ENCODE results near the gene ARMH3.
"Not testable (repeated sequence)": the region's sequence is repeated elsewhere in the genome, so short reads cannot be mapped to it uniquely, and the experiment has no call there.

The ARMH3 gene

GRCh38 chr10:102055647-102056419 is at the start of gene ARMH3:
ARMH3 (minus strand) TSS chr10:102056173; CDS start chr10:102040114, 16,059 bp downstream.
- DNase-seq (ENCODE audit: low read depth in 2 of 2), result peak; percentile 81 to 89

DNA sequence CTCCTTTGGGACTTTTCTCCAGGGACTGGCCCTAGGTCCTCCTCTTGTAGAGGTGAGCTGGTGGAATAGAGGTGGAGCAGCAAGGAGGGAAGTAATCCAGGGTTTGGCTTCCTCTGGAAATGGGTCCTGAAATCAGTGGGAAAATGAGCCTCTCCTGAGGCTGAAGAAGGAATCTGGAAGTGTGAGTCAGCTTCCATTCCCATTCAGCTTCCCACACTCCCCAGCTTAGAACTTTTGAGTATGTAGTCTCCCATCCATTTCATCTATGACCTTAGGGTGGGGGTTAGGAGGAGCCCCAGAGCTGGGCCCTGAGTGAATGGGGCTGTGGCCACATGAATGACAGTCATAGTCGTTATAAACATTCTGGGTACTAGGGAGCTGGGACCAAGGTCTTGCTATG is 46.4 kb upstream of the ARMH3 start:
- DNase-seq (ENCODE audit: low read depth in 2 of 2), result no peak

DNA sequence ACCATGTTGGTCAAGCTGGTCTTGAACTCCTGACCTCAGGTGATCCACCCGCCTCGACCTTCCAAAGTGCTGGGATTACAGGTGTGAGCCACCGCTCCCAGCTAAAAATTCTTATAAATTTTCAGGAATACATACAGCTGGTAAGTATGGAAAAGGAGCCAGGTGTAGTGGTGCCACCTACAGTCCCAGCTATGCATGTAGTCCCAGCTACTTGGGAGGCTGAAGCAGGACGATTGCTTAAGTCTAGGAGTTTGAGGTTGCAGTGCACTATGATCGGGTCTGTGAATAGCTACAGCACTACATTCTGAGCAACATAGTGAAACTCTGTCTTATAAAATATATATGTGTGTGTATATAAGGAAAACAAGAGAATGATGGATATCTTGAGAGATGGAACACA is 45.2 kb upstream of the ARMH3 start:
- no peak for DNase-seq (ENCODE audit: low read depth in 2 of 2)

DNA sequence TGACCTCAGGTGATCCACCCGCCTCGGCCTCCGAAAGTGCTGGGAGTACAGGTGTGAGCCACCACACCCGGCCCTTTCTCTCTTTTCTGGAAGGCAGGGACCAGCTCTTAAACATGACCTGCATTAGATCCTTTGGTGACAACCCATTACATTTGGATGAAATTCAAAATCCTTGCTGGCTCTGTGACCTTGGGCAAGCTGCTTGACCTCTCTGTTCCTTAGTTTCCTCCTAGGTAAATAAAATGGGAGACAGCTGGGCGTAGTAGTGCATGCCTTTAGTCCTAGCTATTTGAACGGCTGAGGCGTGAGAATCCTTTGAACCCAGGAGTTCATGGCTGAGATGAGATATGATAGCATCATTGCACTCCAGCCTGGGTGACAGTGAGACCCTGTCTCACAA is 40.5 kb upstream of the ARMH3 start:
- no peak for DNase-seq (ENCODE audit: low read depth in 2 of 2)

GRCh38 chr10:102090772-102091171 is 34.8 kb upstream of the ARMH3 start:
- no peak for DNase-seq (ENCODE audit: low read depth in 2 of 2)

DNA sequence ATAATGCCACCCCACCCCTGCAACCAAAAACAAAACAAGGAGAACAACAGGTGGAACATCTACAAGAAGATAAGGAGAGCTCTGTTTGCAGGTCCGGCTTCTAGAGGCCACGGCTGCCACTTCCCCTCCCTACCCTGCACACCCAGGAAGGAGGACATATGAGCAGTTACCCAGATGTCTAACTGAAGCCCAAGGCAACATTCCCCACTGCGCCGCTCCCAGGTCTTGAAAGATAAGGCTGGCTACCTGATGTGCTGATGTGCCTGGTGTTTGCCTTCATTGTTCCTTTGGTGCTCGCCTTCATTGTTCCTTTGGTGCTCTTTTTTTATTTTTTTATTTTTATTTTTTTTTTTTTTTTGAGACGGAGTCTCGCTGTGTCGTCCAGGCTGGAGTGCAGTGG is 30.2 kb upstream of the ARMH3 start:
- no peak for DNase-seq (ENCODE audit: low read depth in 2 of 2)

DNA sequence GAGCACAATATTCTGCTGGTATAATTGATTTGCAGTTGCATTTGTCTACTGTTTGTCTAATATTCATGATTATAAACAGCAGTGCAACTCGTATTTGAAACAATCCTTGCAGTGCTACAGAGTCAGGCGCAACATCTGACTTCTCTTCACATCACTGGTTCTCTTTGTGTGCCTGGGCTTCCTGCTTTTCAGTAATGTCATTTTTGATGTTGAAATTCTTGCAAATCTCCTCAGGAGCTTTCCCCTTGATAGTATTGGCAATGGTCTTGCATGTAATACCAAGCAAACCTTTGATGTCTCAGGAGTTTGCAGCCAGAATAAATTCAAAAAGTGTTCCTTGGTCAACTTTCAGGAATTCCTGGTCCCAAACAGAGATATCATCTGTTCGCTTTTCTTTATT is 29.4 kb upstream of the ARMH3 start:
- DNase-seq (ENCODE audit: low read depth in 2 of 2), result no peak

DNA sequence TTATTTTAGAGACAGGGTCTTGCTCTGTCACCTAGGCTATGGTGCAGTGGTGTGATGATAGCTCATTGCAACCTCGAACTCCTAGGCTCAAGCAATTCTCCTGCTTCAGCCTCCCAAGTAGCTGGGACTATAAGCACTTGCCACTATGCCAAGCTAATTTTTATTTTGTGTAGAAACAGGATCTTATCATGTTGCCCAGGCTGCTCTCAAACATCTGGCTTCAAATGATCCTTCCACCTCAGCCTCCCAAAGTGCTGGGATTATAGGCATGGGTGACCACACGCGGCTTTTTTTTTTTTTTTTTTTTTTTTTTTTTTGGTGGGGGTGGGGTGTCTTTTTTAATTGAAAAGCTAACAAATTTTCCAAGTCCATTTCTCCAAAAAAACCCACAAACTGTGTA is 27.6 kb upstream of the ARMH3 start:
- no peak for DNase-seq (ENCODE audit: low read depth in 2 of 2)

DNA sequence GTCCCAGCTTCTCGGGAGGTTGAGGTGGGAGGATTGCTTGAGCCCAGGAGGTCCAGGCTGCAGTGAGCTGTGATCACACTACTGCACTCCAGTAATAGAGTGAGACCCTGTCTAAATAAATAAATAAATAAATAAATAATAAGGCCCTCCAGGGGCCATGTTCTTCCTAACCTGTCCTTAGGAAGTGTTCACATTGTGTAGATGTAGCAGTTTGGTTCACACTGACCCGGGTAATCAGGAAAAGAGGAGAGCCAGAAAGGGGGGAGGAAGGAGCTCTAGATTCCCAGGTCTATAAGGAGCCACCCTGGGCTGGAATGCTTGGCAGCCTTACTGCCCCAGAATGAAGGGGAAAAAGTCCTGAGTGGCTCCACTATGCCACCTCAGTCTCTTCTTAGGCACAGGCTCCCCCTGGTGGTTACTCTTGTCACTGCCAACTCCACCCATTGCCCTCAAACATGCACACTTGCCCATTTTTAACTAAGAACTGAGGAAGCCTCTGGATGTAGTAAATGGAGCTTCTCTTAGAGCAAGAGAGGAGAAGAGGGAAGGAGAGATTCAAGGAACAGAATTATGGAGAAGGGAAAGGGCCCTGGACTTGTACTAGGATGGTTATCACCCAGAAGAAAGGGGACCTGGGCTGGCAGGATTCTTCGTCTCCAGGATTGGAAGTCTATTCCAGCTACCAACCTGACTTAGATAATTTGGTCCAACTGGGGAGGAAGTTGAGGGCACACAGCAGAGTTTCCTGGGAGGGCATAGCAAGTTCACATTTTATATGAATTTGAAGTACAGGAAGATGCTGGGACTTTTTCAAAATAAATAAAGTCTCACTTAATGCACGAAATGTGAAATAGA is 16.9 kb upstream of the ARMH3 start:
- peak; percentile 74 to 77 for DNase-seq (ENCODE audit: low read depth in 2 of 2)

- DNase-seq (ENCODE audit: low read depth in 2 of 2), result no peak
Observed at GRCh38 chr10:102069071-102069470, 13.1 kb upstream of the ARMH3 start.

GRCh38 chr10:102068216-102068615 is 12.2 kb upstream of the ARMH3 start:
- DNase-seq (ENCODE audit: low read depth in 2 of 2), result no peak

GRCh38 chr10:102067091-102067916 is 11.3 kb upstream of the ARMH3 start:
- DNase-seq (ENCODE audit: low read depth in 2 of 2), result no peak

DNA sequence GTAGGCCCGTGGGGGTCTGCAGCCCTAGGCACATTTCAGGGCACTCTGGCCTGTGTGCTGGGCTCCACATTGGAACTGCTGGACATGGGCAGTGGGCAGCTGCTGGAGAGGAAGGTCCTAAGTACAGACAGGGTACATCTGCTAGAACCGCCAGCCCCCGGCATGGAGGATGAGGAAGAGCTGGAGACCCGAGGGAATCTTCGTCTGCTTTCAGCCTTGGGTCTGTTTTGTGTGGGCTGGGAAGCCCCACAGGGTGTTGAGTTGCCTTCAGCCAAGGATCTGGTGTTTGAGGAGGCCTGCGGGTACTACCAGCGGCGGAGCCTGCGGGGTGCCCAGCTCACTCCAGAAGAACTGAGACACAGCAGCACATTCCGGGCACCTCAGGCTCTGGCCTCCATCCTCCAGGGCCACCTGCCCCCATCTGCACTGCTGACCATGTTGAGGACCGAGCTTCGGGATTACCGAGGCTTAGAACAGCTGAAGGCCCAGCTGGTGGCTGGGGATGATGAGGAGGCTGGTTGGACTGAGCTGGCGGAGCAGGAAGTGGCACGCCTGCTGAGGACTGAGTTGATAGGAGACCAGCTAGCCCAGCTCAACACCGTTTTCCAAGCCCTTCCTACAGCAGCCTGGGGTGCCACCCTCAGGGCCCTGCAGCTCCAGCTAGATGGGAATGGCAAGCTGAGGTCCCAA is 10.6 kb upstream of the ARMH3 start:
- DNase-seq (ENCODE audit: low read depth in 2 of 2), result no peak

DNA sequence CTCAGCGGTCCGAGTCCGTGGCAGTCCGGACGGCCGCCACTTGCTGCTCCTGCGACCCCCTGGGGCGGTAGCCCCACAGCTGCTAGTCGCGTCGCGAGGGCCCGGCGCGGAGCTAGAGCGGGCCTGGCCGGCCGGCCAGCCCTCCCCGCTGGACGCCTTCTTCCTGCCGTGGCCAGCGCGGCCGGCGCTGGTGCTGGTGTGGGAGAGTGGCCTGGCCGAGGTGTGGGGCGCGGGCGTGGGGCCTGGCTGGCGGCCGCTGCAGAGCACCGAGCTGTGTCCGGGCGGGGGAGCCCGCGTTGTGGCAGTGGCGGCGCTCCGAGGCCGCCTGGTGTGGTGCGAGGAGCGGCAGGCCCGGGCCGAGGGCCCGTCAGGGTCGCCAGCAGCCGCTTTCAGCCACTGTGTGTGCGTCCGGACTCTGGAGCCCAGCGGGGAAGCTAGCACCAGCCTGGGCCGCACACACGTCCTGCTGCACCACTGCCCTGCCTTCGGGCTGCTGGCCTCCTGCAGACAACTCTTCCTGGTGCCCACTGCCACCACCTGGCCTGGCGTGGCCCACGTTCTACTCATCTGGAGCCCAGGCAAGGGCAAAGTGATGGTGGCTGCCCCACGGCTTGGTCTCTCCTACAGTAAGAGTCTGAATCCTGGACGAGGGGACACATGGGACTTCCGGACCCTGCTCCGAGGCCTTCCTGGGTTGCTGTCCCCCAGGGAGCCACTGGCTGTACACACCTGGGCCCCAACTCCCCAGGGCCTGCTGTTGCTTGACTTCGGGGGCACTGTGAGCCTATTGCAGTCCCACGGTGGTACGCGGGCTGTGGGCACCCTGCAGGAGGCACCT is 9.8 kb upstream of the ARMH3 start:
- DNase-seq (ENCODE audit: low read depth in 2 of 2), result no peak

GRCh38 chr10:102064868-102065560 is 9.0 kb upstream of the ARMH3 start, which contains the start of gene HPS6:
HPS6 (plus strand) TSS chr10:102065349; CDS start chr10:102065475, 126 bp downstream.
- peak; percentile 79 to 90 for DNase-seq (ENCODE audit: low read depth in 2 of 2)

GRCh38 chr10:102064503-102064867 is 8.5 kb upstream of the ARMH3 start:
- DNase-seq (ENCODE audit: low read depth in 2 of 2), result no peak

DNA sequence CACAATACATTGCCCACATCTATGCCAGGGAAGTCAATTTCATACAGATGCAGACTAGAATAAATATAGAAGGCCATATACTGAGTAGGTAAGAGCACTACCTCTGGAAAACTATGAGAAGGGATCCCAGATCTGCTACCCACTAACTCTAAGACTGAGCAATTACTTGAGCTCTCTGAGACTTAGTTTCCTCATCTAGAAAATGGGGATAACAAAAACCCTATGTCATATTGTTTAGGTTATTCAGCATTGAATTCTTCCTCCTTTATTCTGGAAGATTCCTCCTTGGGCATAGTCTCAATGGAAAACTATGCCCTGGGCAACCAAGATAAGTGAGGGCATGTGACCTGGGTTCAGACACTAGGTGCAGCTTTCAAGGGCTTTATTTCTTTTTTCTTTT is 4.0 kb upstream of the ARMH3 start:
- DNase-seq (ENCODE audit: low read depth in 2 of 2), result no peak

DNA sequence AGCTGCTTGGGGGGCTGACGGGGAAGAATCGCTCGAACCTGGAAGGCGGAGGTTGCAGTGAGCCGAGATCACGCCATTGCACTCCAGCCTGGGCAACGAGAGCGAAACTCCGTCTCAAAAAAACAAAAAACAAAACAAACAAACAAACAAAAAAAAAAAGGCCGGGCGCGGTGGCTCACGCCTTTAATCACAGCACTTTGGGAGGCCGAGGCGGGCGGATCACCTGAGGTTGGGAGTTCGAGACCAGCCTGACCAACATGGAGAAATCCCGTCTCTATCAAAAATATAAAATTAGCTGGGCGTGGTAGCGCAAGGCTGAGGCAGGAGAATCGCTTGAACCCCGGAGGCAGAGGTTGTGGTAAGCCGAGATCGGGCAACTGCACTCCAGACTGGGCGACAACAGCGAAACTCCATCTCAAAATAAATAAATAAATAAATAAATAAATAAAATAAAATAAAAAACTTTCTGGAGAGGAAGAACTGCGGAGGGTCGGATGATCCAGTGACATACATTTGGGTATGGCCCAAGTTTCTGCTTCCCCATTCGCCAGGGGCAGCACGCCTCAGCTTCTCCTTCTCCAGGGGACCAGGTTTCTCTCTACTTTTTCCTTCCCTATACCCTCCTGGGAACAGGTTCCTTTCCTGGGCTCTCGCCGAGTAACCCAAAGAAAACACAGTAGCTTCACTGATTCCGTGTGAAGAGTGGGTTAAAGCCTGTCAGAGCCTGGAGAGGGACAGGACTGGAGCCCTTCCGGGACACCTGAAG is 909 bp downstream of the ARMH3 start:
- not testable (repeated sequence) for DNase-seq (ENCODE audit: low read depth in 2 of 2)

DNA sequence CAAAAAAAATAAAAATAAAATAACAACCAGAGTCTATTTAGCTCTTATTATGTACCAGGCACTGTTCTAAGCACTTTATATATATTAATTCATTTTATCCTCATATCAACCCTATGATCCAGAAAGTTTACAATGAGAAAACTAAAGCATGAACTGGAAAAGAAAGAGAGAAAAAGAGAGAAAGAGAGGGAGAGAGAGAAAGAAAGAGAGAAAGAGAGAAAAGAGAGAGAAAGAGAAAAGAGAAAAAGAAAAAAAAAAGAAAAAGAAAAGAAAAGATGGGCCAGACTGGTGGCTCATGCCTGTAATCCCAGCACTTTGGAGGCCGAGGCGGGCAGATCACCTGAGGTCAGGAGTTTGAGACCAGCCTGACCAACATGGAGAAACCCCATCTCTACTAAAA is 9.9 kb downstream of the ARMH3 start:
- no peak for DNase-seq (ENCODE audit: low read depth in 2 of 2)

Data from stimulated activated CD4-positive, alpha-beta T cell treated with anti-CD3 and anti-CD28 coated beads, Interleukin-4, amount 100 ng/mL, for 48 hours (primary cell).